GM19438 (cell line): Measurements from ENCODE around the gene FCSK.
"Not testable (repeated sequence)": the region's sequence is repeated elsewhere in the genome, so short reads cannot be mapped to it uniquely, and the experiment has no call there.

Source experiments
- ATAC-seq: cut with Tn5 transposase; IDR thresholded peaks from one replicate; pipeline ENCODE4 v1.9.1; 2021; ENCODE audit warnings: low read depth; ENCODE audit not compliant: unreplicated experiment

The FCSK gene

DNA sequence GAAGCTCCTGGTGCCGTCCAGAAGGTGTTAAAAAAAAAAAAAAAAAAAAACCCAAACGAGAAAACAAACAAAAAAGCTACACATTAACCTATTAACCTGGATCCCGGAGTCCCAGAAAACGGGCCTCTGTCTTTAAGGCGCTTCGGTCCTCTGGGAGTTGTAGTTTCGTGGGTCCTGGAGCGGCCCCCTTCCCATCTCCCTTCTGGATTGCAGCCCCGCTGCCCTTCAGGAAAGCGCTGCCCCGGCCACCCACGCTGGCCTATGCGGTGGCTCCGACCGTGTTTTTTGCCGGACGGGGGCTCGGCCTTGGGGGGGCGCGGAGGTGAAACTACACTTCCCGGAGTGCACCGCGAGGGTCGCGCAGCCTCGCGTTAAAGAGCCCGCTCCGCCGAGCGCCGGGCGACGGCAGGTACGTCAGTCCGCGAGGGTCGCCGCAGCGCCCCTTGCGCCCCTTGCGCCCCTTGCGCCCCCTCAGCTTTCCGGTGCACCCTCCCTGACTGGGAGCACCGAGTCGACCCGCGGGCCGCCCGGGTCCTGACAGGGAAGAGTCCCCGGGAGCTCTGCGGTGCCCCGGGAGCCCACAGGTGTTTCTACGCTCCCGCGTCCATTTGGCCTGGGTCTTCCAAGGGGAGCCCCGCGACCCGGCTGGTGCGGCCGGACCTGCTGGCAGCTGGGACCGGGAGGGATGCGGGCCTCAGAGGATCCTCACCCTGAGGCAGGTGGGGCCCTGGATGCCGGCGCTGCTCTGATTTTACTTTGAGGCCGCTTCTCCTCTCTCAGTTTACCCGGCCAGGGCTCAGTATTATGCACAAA is at the start of gene FCSK:
Gene FCSK (plus strand): TSS at position 374 of the 813 bp plus-strand sequence. CDS start 8,596 bp downstream, outside the sequence.
- ATAC-seq = peak; percentile 79

DNA sequence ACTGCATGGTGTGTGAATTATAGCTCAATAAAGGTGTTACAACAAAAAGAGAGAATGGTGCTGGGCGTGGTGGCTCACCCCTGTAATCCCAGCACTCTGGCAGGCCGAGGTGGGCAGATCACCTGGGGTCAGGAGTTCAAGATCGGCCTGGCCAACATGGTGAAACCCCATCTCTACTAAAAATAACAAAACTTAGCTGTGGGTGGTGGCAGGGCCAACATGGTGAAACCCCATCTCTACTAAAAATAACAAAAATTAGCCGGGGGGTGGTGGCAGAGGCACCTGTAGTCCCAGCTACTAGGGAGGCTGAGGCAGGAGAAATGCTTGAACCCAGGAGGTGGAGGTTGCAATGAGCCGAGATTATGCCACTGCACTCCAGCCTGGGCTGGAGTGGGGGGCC is 48.3 kb upstream of the FCSK start:
- not testable (repeated sequence) for ATAC-seq

DNA sequence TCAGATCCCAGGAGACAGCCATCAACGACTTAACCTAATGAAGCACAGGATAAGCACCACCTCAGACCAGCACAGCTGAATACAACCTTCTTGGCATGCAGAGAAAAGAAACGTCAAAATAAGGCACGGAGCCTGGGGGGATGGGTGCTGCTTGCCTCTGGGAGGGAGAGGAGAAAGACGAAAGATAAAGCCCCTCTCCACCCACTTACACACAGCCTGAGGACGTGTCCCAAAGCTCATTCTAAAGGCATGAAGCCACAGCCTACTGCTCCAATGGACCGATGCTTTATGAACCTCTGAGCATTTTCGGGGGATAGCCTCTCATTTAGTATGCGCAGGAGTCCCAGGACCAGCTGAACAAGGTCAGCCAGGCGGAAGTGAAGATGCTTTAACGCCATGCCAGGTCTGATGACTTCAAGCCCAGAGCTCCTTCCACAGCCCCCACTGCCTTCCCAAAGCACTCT is 46.6 kb upstream of the FCSK start:
- ATAC-seq = no peak

DNA sequence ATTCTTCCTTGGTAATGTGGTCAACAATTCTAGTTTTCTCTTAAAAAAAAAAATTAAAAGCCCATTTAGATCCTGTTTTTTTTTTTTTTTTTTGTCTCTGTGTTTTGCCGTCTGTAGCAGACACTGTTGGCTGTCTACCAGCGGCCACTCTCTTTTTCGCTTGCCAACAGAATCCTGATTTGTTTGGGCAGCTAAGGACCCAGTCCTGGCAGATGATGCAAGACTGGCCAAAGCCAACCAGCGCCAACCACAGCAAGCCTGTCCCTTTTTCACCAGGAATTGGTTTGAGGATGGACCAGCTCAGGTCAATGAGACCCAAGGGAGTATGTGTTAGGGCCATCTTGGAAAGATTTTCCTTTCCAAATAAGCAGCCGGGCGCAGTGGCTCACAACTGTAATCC is 43.7 kb upstream of the FCSK start:
- ATAC-seq = no peak

DNA sequence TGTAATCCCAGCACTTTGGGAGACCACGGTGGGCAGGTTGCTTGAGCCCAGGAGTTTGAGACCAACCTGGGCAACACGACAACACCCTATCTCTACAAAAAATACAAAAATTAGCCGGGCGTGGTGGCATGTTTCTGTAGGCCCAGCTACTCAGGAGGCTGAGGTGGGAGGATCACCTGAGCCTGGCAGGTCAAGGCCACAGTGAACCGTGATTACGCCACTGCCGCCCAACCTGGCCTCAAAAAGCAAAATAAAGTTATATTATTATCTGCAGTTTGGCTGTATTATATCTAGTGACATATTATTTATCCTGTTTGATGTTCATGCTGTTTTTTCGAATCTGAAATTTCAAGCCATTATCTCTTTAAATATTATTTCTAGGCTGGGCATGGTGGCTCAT is 42.0 kb upstream of the FCSK start:
- ATAC-seq = no peak

DNA sequence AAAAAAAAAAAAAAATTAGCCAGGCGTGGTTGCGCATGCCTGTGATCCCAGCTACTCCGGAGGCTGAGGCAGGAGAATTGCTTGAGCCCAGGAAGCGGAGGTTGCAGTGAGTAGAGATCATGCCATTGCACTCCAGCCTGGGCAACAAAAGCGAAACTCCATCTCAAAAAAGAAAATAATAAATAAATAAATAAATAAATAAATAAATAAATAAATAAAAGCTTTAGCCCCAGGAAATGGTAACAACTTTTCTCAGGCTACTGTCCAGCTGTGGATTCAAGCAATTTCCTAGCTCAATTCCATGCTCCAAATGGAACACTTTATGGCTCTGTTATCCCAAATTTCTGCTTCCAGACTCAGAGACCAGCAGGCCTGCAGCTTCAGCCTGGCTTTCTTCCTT is 40.8 kb upstream of the FCSK start:
- not testable (repeated sequence) for ATAC-seq

DNA sequence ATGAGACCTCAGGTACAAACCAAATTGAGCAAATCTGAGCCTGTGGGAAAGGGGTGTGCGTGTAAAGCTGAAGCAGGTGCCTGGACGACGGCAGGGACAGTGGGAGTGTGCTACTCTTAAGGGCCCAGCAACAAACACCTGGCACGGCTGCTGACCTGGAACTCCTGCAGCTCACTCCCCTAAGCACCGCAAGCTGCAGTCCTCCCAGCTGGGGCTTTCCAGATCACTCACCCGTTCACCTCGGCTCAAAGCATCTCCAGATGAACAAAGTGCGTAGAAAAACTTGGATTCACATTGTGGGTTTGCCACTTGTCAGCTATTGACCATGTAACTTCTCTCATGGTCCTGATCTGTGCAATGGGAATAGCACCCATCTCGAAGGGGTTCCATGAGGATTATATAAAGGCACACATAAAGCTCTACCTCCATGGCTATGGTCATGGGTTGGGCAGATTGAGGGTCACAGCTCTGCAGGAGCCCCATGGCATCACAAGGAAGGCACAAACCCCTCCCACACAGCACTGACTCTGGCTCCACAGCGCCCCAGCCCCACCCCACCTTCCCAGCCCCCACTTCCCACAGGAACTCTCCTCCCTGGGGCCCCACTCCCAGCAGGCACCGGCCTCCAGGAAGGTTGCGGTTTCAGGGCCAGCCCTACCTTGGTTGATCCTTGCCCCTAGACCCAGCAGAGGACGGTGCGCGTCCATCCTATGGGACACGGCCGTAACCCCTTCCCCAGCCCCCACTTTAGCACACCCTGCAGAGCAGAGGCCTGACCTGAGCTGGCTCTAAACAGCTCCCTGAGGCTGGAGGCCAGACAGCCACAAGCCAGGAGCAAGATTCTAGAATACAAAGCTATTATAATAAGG is 37.4 kb upstream of the FCSK start:
- peak; percentile 68 for ATAC-seq

DNA sequence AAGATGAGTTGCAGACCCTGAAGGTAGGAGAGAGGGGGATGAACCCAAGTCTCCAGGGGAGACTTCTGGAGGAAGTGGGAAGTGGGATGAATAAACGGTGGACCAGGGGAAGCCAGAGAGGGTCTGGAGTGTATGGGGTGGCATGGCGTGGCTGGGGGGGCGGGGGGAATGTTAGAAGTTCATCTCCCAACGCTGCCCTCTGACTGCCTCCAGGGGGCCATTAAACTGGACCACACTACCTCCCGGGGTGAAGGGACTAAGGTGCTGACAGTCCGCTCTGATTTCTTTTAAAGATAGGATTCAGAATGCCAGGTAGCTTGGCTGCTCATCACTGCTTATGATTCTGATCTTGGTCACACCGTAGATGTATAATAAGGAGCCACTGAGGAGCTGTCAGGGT is 36.7 kb upstream of the FCSK start:
- ATAC-seq = no peak

DNA sequence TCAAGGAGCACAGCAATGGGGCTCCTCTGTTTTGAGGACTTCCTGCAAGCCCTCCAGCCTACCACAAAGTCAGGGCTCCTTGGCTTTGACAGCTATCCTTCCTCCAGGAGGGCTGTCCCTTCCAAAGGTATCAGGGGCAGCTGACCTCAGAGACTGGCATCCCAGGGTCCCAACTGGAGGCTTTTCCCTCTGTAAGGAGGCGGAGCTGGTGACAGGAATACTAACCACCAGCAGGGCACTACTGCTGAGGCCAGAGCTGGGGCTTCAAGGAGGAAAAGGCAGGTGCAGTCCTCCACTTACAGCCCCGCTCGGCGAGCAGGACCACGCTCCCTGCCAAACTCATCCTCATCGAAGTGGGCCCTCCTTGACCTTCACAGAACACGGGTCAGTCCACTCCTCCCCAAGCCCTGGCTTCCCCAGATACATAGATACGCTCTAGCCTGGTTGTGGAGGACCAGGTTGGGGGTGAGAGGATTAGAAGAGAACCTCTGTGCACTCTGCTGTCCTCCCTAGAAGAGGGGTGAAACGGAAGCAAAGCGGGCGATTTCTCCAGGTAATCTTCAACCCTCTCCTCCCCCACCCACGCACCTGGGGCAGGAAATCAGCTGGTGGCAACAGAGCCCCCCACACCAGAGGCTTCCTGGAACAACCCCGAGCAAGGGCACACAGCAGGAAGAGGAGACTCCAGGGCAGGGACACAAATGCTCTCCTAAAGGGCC is 36.0 kb upstream of the FCSK start:
- ATAC-seq = no peak

DNA sequence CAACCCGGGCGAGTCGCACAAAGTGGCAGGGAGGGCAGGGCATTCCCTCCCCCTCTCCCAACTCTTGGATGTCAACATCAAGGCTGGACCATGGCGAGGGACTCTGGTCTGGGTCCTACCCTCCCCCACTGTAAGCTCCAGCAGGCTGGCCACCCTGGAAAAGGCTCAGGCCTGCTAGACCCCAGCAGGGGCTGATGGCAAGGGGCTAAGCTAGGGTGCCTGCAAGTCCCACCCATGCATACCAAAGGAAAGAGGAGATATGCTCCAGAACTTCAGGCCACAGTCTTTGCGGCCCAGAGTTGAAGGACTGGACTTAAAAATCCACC is 35.4 kb upstream of the FCSK start:
- no peak for ATAC-seq

DNA sequence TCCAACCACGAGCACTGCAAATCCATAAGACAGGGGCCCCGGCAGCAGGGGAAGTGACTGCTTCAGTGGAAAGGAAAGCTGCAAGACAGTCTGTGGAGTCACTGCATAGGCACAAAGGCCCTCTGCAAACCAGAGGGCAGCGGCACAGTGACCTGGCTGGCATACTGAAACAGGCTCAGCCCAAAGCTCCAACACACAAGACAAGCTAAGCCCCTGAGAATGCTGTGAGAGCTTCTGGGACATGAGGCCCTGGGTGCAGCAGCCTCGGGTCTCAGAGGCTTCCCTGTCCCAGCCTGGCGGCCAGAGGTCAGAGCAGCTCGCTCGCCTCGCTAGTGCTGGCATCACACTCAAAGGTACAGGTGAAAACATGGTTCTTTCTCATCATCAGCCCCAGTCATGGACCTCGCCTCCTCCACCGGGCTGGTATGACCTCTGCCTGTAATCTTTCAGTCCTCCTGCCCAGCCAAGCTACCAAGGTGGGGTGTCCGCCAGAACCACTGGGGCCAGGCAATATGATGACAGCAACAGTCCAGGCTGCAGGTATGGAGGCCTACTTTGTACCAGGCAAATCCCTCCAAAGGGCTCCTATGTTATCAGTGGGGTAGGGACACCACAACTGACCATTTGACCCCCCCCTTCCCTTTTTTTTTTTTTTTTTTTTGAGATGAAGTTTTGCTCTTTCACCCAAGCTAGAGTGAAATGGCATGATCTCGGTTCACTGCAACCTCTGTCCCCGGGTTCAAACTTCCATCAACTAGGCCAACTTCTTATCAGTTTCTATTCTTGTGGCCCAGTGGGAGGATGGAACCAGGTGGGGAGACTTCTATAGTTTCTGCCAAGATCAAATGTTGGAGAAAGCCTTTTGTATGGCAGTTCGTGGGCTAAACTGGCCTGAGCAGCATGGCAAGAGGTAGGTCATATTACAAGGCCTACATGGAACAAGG is 34.7 kb upstream of the FCSK start:
- ATAC-seq = no peak

DNA sequence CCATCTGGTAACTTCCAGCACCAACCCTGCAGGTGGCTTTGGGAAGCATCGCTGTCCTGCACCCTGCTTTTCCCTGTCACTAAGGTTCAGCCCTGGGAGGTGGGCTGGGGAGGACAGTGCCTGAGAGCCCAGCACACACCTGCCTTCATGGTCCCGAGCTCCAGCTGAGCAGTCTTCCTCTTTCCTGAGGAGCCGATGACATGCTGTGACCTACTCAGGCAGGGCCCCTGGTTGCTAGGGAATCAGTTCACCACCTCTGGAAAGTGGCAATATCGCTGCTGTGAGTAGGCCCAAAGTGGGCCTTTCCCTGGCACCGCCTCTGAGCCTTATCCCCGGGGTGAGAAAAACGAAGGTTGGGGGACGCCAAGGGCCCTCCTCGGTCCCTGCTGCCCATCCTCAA is 33.4 kb upstream of the FCSK start:
- ATAC-seq = no peak

DNA sequence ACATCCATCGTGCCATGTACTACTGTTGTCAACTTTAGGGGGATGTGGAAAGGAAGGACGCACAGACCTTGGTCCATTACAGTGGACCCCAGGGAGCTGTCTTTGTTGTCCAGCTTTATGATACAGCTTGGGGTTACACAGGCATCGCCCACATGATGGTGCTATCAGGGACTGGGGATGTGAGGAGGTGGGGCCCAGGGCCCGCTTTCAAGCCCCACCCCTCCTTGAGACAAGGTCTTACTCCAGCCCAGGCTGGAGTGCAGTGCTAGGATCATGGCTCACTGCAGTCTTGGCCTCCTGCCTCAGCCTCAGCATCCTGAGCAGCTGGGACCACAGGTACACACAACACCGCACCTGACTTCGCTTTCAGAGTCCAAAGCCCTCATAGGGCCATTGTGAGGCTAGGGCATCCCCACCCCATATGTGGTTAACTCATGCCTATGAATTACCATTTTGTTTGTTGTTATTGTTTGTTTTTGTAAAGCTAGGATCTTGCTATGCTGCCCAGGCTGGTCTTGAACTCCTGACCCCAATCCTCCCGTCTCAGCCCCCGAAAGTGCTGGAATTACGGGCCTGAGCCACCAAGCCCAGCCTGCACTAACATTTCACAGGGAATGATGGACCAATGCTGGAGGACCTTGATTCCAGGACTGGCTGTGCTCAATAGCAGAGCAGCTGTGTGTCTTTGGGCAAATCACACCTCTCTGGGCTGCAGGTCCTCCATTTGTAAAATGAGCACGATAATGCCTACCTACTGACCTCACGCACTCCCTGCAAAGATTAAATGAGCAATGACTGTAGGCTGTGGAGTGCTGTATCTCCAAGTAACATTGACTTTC is 32.7 kb upstream of the FCSK start:
- no peak for ATAC-seq

DNA sequence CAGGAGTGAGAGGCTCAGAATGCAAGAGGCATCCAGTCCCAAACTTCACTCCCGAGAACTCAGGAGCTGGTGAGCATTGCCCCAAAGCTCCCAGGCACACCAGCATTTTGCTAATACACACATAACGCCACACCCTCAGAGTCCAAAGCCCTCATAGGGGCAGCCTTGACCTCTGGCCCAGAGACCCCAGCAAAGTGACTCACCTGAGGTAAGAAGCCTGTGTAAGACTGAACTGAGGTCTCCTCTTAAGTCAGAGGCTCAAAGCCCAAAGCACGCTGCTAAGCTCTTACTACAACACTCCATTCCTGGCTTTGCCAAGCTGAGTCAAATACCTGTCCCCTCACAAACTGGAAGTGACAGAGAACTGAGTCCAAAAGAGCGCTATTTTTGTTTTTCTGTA is 31.9 kb upstream of the FCSK start:
- ATAC-seq = no peak

DNA sequence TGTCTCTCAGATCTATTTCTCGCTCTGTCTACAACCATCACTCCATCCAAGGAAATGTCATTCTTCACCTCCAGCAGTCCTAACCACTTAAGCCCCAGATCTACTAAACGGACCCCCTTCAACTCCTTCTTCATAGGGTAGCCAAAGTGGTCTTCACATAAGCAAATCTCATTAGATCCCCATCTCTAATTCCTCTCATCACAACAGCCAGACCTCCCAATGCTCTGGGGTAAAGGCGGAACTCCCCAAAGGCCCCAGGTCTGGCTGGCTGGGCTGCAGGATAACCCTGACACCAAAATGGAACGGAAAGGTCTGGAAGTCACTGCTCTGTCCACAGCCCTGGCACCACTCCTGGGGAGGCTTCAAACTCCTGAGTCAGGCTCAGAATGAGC is 26.6 kb upstream of the FCSK start:
- ATAC-seq = no peak

DNA sequence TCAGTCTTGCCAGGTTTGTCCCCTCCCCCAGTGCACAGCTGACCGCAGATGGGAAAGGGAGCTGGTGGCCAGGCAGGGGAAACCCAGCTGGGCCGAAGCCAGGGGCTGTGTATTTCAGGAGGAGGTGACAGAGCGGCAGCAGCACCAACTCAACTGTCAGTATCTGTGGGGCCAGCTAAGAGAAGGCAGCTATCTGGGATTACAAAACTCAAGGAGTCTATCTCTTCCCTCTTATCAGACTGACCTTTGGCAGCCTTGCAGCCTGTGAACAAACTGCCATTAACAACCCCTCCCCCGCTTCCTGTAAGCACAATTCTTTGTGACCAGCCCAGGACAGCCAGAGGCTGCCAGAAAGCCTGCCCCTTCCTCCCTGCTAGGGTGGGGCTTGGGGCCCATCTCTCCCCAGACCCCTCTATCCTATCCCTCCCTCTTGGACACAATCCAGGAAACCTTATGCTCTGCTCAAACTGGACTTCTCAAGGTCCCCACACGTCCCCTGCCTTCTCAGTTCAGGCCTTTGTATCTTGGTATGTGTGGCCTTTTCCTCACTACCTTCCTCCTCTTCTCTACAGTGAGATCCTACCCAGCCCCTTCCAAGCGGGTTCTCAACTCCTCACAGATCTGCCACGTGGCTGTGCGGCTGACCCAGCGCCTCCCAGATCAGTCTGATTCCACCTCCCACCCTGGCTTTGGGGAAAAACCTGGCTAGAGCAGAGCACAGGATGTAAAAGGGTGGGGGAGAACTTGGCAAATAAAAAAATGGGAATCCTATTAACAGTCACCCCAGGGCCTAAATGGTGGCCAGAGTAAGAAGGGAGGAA is 26.0 kb upstream of the FCSK start:
- ATAC-seq = no peak

DNA sequence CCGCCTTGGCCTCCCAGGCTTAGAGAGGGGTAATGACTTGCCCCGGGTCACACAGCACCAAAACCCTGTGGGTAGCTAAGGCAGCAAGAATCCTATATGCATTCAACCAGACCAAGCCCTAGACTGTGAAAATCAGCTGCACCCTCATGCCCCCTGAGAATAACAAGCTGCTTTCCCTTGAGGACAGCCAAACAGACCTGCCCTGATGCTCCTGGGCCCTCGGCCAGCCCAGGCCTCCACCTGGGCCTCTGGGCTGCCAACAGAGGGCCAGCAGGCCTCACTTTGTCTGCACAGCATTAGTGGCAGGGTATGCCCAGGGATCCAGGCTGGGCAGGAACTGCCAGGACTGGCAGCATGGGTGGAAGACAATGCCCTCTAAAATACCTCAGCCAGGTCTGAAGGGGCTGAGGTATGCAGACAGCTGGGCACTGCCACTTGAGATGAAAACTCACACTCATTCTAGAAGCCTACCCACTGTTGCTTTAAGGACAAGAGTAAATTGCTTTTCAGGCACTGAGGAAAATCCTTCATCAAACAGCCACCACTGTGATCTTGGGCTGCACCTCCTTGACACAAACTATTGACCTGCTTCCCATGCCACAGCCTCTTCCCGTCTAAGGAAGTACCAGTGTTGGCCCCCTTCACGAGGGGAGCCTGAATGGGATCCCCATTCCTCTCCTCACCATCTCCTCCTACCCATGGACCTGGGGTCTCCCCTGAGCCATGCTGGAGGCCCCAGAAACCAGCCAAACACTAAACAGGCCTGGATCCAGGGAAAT is 24.3 kb upstream of the FCSK start:
- no peak for ATAC-seq
